OCI-LY3 (cell line): ENCODE measurements around the gene NEU4.

ENCODE experiments used
- CTCF ChIP-seq: fragments of 200-600, 300-600 bp; sonication (generic); IDR thresholded peaks from 2 replicates; pipeline ENCODE4 v1.5.1; 2014; ENCODE audit warnings: antibody characterized with exemption, low read length, low read depth
- EZH2phosphoT487 ChIP-seq: fragments of 200-600 bp; shearing (Covaris generic); IDR thresholded peaks from 2 replicates; pipeline ENCODE4 v1.6.1; 2018; ENCODE audit warnings: antibody characterized with exemption, mixed run types, low read depth

DNA sequence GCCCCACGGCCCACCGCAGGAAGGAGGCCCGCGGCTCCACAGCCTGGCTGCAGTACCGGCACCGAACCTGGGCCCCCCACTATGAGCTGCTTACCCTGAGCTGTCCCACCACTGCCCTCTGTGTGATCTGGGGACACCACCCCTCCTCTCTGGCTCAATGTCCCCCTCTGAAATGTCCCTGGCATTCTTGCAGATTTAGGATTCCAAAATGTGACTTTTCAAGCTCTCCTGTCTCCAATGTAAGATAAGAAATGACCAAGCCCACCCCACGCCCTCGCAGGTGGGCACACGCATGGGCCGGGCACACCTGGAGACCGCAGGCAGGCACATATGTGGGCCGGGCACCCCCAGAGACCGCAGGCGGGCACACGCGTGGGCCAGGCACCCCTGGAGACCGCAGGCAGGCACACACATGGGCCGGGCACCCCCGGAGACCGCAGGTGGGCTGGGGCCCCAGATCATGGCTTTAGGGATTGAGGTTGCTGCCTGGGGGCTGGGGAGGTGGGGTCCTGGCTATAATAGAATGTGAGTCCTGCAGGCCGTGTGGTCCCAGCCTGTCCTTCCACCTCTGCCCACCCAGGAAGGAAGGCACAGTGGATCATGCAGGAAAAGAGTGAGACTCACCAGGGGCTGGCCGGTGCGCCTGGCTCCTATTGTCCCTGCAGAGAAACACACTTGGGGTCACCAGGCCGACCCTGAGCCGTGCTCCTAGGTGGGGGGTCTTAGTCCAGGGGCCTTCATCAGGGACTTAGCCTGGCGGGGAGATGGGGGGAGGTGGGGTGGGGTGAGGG lies 42.5 kb downstream of the NEU4 start:
- TF ChIP-seq CTCF (no peak), EZH2phosphoT487 (no peak)
